HEK293 (cell line): Measurements from ENCODE around the gene CRYBB1.

ENCODE experiments used
- KLF8 ChIP-seq: fragments of 450-650 bp; formaldehyde crosslinking; IDR thresholded peaks from 2 replicates; pipeline ENCODE4 v1.5.1; 2016; ENCODE audit warnings: missing biosample characterization, missing genetic modification characterization
- PRDM1 ChIP-seq: fragments of 450-650 bp; formaldehyde crosslinking; IDR thresholded peaks from 2 replicates; pipeline ENCODE4; 2016; ENCODE audit warnings: missing biosample characterization, missing genetic modification characterization
- RBAK ChIP-seq: fragments of 450-650 bp; formaldehyde crosslinking; IDR thresholded peaks from 2 replicates; pipeline ENCODE4 v1.5.1; 2016; ENCODE audit warnings: missing biosample characterization, missing genetic modification characterization
- SCRT1 ChIP-seq: fragments of 450-650 bp; formaldehyde crosslinking; IDR thresholded peaks from 2 replicates; pipeline ENCODE4 v1.5.1; 2016; ENCODE audit warnings: missing biosample characterization, missing genetic modification characterization, borderline replicate concordance
- SCRT2 ChIP-seq: fragments of 450-650 bp; formaldehyde crosslinking; IDR thresholded peaks from 2 replicates; pipeline ENCODE4 v1.5.1; 2016; ENCODE audit warnings: missing biosample characterization, missing genetic modification characterization
- SP7 ChIP-seq: fragments of 450-650 bp; formaldehyde crosslinking; IDR thresholded peaks from 2 replicates; pipeline ENCODE4 v1.5.1; 2016; ENCODE audit warnings: missing biosample characterization, missing genetic modification characterization
- ZBTB21 ChIP-seq: fragments of 450-650 bp; formaldehyde crosslinking; IDR thresholded peaks from 2 replicates; pipeline ENCODE4 v1.5.1; 2017; ENCODE audit warnings: missing biosample characterization, missing genetic modification characterization
- ZFP37 ChIP-seq: fragments of 450-650 bp; formaldehyde crosslinking; IDR thresholded peaks from 2 replicates; pipeline ENCODE4 v1.5.1; 2016; ENCODE audit warnings: missing biosample characterization, missing genetic modification characterization
- ZNF341 ChIP-seq: fragments of 450-650 bp; formaldehyde crosslinking; IDR thresholded peaks from 2 replicates; pipeline ENCODE4; 2016; ENCODE audit warnings: low read depth, missing biosample characterization, missing genetic modification characterization
- ZNF521 ChIP-seq: fragments of 450-650 bp; formaldehyde crosslinking; IDR thresholded peaks from 2 replicates; pipeline ENCODE4 v1.5.1; 2017; ENCODE audit warnings: missing biosample characterization, mild to moderate bottlenecking, missing genetic modification characterization
- ZNF600 ChIP-seq: fragments of 450-650 bp; formaldehyde crosslinking; IDR thresholded peaks from 2 replicates; pipeline ENCODE4 v1.5.1; 2016; ENCODE audit warnings: missing biosample characterization, missing genetic modification characterization
- ZNF76 ChIP-seq: fragments of 450-650 bp; formaldehyde crosslinking; IDR thresholded peaks from 2 replicates; pipeline ENCODE4; 2016; ENCODE audit warnings: low read depth, missing biosample characterization, missing genetic modification characterization, borderline replicate concordance
- ZNF768 ChIP-seq: fragments of 450-650 bp; formaldehyde crosslinking; IDR thresholded peaks from 2 replicates; pipeline ENCODE4 v1.5.1; 2018; ENCODE audit warnings: missing biosample characterization, mild to moderate bottlenecking, missing genetic modification characterization
- ZXDB ChIP-seq: fragments of 450-650 bp; formaldehyde crosslinking; IDR thresholded peaks from 2 replicates; pipeline ENCODE4 v1.5.1; 2016; ENCODE audit warnings: missing biosample characterization, missing genetic modification characterization
- TF ChIP-seq, protein P1 (sequence below): fragments of 450-650 bp; IDR thresholded peaks from 2 replicates; pipeline ENCODE4 v1.5.1; 2018; ENCODE audit warnings: missing biosample characterization, missing genetic modification characterization
- TF ChIP-seq, protein P2 (sequence below): fragments of 450-650 bp; formaldehyde crosslinking; IDR thresholded peaks from 2 replicates; pipeline ENCODE4 v1.5.1; 2016; ENCODE audit warnings: missing biosample characterization, missing genetic modification characterization
- TF ChIP-seq, protein P3 (sequence below): fragments of 450-650 bp; formaldehyde crosslinking; IDR thresholded peaks from 2 replicates; pipeline ENCODE4 v1.5.1; 2017; ENCODE audit warnings: missing biosample characterization, missing genetic modification characterization
- TF ChIP-seq, protein P4 (sequence below): fragments of 450-650 bp; formaldehyde crosslinking; IDR thresholded peaks from 2 replicates; pipeline ENCODE4 v1.5.1; 2016; ENCODE audit warnings: missing biosample characterization, missing genetic modification characterization
- TF ChIP-seq, protein P5 (sequence below): fragments of 450-650 bp; formaldehyde crosslinking; IDR thresholded peaks from 2 replicates; pipeline ENCODE4 v1.5.1; 2016; ENCODE audit warnings: missing biosample characterization, missing genetic modification characterization
- TF ChIP-seq, protein P6 (sequence below): fragments of 450-650 bp; formaldehyde crosslinking; conservative IDR thresholded peaks from 2 replicates; pipeline ENCODE4 v1.5.1; 2016; ENCODE audit warnings: low read depth, missing biosample characterization, missing genetic modification characterization

CRYBB1 gene

DNA sequence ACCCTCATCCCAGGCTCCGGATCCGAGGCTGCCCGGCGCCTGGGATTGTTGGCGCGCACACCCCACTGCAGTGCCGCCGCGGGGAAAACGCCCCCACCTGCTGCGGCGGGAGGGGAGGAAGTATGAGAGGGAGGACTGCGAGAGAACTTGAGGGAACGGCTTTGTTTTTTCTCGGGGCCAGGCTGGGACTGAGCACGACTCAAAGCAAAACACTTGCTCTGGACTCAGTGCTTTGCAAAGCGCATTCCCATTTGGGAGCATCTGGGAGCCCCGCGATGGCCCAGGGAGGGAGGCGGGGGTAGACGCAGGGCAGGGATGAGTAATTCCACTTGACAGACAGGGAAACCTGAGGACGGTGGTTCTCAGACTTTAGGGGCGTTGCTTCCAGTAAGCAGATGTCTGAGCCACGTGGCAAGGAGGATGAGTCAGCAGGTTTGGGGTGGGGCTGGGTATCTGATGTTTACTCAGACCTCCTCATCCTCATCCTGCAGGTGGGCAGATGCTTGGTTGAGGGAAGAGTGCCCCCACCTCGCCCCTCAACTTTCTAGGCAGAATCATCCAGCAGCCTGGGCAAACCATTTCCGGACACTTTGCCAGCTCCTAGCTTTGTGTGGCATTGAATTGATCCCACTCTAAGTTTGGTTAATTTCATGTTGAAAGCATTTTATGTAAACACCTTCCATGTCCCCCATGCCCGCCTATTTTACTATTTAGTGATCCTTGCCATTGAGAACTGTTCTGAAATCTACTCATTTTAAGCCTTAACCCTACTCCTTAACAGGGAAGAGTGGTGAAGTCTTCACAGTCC lies 41.0 kb upstream of the CRYBB1 start (continued):
- TF ChIP-seq PRDM1 (tag by site-specific recombination) (peak; percentile 64; the same call in 1 of the 2 replicates), ZXDB (tag by site-specific recombination) (peak; percentile 56), ZBTB21 (tag by site-specific recombination) (peak; percentile 48), ZNF521 (tag by site-specific recombination) (no peak), ZNF600 (tag by site-specific recombination) (peak; percentile 97), SCRT1 (tag by site-specific recombination) (peak; percentile 79), ZFP37 (tag by site-specific recombination) (no peak), SCRT2 (tag by site-specific recombination) (peak; percentile 93), KLF8 (tag by site-specific recombination) (peak; percentile 63; the same call in 1 of the 2 replicates), RBAK (tag by site-specific recombination) (no peak), ZNF768 (tag by site-specific recombination) (no peak), SP7 (tag by site-specific recombination) (peak; percentile 94), ZNF76 (peak; percentile 51; the same call in 1 of the 2 replicates), ZNF341 (peak; percentile 95)
- TF ChIP-seq, protein P1, sequence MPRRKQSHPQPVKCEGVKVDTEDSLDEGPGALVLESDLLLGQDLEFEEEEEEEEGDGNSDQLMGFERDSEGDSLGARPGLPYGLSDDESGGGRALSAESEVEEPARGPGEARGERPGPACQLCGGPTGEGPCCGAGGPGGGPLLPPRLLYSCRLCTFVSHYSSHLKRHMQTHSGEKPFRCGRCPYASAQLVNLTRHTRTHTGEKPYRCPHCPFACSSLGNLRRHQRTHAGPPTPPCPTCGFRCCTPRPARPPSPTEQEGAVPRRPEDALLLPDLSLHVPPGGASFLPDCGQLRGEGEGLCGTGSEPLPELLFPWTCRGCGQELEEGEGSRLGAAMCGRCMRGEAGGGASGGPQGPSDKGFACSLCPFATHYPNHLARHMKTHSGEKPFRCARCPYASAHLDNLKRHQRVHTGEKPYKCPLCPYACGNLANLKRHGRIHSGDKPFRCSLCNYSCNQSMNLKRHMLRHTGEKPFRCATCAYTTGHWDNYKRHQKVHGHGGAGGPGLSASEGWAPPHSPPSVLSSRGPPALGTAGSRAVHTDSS (tag by site-specific recombination) = peak; percentile 62
- TF ChIP-seq, protein P2, sequence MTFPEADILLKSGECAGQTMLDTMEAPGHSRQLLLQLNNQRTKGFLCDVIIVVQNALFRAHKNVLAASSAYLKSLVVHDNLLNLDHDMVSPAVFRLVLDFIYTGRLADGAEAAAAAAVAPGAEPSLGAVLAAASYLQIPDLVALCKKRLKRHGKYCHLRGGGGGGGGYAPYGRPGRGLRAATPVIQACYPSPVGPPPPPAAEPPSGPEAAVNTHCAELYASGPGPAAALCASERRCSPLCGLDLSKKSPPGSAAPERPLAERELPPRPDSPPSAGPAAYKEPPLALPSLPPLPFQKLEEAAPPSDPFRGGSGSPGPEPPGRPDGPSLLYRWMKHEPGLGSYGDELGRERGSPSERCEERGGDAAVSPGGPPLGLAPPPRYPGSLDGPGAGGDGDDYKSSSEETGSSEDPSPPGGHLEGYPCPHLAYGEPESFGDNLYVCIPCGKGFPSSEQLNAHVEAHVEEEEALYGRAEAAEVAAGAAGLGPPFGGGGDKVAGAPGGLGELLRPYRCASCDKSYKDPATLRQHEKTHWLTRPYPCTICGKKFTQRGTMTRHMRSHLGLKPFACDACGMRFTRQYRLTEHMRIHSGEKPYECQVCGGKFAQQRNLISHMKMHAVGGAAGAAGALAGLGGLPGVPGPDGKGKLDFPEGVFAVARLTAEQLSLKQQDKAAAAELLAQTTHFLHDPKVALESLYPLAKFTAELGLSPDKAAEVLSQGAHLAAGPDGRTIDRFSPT (tag by site-specific recombination) = peak; percentile 84
- TF ChIP-seq, protein P3, sequence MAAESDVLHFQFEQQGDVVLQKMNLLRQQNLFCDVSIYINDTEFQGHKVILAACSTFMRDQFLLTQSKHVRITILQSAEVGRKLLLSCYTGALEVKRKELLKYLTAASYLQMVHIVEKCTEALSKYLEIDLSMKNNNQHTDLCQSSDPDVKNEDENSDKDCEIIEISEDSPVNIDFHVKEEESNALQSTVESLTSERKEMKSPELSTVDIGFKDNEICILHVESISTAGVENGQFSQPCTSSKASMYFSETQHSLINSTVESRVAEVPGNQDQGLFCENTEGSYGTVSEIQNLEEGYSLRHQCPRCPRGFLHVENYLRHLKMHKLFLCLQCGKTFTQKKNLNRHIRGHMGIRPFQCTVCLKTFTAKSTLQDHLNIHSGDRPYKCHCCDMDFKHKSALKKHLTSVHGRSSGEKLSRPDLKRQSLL (tag by site-specific recombination) = no peak
- TF ChIP-seq, protein P4, sequence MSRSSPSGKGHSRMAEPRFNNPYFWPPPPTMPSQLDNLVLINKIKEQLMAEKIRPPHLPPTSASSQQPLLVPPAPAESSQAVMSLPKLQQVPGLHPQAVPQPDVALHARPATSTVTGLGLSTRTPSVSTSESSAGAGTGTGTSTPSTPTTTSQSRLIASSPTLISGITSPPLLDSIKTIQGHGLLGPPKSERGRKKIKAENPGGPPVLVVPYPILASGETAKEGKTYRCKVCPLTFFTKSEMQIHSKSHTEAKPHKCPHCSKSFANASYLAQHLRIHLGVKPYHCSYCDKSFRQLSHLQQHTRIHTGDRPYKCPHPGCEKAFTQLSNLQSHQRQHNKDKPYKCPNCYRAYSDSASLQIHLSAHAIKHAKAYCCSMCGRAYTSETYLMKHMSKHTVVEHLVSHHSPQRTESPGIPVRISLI (tag by site-specific recombination) = no peak
- TF ChIP-seq, protein P5, sequence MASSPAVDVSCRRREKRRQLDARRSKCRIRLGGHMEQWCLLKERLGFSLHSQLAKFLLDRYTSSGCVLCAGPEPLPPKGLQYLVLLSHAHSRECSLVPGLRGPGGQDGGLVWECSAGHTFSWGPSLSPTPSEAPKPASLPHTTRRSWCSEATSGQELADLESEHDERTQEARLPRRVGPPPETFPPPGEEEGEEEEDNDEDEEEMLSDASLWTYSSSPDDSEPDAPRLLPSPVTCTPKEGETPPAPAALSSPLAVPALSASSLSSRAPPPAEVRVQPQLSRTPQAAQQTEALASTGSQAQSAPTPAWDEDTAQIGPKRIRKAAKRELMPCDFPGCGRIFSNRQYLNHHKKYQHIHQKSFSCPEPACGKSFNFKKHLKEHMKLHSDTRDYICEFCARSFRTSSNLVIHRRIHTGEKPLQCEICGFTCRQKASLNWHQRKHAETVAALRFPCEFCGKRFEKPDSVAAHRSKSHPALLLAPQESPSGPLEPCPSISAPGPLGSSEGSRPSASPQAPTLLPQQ (tag by site-specific recombination) = peak; percentile 23; the same call in 1 of the 2 replicates
- TF ChIP-seq, protein P6, sequence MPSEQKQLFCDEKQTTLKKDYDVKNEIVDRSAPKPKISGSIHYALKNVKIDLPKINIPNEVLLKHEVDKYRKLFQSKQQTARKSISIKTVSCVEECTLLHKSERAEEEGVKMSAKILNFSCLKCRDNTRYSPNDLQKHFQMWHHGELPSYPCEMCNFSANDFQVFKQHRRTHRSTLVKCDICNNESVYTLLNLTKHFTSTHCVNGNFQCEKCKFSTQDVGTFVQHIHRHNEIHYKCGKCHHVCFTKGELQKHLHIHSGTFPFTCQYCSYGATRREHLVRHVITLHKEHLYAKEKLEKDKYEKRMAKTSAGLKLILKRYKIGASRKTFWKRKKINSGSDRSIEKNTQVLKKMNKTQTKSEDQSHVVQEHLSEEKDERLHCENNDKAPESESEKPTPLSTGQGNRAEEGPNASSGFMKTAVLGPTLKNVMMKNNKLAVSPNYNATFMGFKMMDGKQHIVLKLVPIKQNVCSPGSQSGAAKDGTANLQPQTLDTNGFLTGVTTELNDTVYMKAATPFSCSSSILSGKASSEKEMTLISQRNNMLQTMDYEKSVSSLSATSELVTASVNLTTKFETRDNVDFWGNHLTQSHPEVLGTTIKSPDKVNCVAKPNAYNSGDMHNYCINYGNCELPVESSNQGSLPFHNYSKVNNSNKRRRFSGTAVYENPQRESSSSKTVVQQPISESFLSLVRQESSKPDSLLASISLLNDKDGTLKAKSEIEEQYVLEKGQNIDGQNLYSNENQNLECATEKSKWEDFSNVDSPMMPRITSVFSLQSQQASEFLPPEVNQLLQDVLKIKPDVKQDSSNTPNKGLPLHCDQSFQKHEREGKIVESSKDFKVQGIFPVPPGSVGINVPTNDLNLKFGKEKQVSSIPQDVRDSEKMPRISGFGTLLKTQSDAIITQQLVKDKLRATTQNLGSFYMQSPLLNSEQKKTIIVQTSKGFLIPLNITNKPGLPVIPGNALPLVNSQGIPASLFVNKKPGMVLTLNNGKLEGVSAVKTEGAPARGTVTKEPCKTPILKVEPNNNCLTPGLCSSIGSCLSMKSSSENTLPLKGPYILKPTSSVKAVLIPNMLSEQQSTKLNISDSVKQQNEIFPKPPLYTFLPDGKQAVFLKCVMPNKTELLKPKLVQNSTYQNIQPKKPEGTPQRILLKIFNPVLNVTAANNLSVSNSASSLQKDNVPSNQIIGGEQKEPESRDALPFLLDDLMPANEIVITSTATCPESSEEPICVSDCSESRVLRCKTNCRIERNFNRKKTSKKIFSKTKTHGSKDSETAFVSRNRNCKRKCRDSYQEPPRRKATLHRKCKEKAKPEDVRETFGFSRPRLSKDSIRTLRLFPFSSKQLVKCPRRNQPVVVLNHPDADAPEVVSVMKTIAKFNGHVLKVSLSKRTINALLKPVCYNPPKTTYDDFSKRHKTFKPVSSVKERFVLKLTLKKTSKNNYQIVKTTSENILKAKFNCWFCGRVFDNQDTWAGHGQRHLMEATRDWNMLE (tag by site-specific recombination) = 0 out of 2 replicates have a peak, but pooled peaks have one; percentile 19
